PFSK-1 (cell line): Measurements from ENCODE around the gene RASSF4.

Source experiments
- FOXP2 ChIP-seq: optimal IDR thresholded peaks from 2 replicates; pipeline ENCODE3; 2011; ENCODE audit warnings: borderline replicate concordance, control low read depth, inconsistent platforms; ENCODE audit not compliant: insufficient read depth; ENCODE audit errors: extremely low read length, extremely low read depth
- POLR2AphosphoS5 ChIP-seq: IDR thresholded peaks from 2 replicates; pipeline ENCODE4 v1.6.1; 2012; ENCODE audit warnings: low read depth, mild to moderate bottlenecking, control low read depth, low read length, moderate library complexity
- SIN3A ChIP-seq: IDR thresholded peaks from 2 replicates; pipeline ENCODE4 v1.6.1; 2012; ENCODE audit warnings: mild to moderate bottlenecking, low read length, moderate library complexity, borderline replicate concordance; ENCODE audit not compliant: insufficient read depth
- TAF1 ChIP-seq: IDR thresholded peaks from 2 replicates; pipeline ENCODE4 v1.6.1; 2012; ENCODE audit warnings: low read length, control low read depth, borderline replicate concordance; ENCODE audit not compliant: insufficient read depth
- TF ChIP-seq, protein P1 (sequence below), 2 experiments: IDR thresholded peaks; 2 replicates each; pipeline versions ENCODE4 v1.6.1 to v1.8.0; 2011 to 2012; ENCODE audit warnings: low read depth in 2 of 2, low read length in 2 of 2, control low read depth in 1 of 2, inconsistent platforms in 1 of 2, mild to moderate bottlenecking in 1 of 2, moderate library complexity in 1 of 2; ENCODE audit not compliant: insufficient read depth in 1 of 2

RASSF4 gene

DNA sequence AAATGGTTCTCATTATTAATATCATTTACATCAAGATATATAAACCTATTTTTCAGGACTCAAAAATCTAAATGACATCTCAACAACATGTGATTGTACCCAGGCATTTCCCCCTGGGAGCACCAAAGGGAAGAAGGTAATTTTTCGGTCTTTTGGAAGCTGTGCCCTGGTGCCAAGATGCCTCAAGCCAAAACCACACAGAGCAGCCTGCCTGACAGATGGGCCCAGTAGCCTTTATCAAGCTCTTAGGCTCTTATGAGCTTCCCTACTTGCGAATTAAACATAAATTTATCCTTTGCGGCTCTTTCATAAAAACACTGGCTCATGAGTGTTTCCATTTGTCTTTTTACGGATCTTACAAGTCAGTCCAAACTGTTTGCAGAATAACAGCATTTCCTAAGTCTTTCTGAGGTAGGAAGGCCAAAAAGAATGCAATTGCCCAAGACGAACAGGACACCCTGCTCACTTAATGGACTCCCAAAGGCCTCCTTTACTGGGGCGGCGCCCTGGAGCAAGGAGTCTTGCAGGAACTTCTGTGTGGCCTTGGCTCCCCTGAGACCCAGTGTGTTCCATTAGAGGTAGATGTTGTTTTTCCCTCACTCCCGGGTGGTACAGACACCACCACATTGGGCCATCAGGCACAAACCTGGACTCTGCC lies 4.1 kb upstream of the RASSF4 start:
- TF ChIP-seq, protein P1, sequence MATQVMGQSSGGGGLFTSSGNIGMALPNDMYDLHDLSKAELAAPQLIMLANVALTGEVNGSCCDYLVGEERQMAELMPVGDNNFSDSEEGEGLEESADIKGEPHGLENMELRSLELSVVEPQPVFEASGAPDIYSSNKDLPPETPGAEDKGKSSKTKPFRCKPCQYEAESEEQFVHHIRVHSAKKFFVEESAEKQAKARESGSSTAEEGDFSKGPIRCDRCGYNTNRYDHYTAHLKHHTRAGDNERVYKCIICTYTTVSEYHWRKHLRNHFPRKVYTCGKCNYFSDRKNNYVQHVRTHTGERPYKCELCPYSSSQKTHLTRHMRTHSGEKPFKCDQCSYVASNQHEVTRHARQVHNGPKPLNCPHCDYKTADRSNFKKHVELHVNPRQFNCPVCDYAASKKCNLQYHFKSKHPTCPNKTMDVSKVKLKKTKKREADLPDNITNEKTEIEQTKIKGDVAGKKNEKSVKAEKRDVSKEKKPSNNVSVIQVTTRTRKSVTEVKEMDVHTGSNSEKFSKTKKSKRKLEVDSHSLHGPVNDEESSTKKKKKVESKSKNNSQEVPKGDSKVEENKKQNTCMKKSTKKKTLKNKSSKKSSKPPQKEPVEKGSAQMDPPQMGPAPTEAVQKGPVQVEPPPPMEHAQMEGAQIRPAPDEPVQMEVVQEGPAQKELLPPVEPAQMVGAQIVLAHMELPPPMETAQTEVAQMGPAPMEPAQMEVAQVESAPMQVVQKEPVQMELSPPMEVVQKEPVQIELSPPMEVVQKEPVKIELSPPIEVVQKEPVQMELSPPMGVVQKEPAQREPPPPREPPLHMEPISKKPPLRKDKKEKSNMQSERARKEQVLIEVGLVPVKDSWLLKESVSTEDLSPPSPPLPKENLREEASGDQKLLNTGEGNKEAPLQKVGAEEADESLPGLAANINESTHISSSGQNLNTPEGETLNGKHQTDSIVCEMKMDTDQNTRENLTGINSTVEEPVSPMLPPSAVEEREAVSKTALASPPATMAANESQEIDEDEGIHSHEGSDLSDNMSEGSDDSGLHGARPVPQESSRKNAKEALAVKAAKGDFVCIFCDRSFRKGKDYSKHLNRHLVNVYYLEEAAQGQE (IDR thresholded peaks at IDR 0.05; ENCODE audit: insufficient read depth in 1 of 2, low read depth in 2 of 2, low read length in 2 of 2): no peak
- TF ChIP-seq SIN3A (no peak), TAF1 (no peak), POLR2AphosphoS5 (no peak), FOXP2 (no peak)

DNA sequence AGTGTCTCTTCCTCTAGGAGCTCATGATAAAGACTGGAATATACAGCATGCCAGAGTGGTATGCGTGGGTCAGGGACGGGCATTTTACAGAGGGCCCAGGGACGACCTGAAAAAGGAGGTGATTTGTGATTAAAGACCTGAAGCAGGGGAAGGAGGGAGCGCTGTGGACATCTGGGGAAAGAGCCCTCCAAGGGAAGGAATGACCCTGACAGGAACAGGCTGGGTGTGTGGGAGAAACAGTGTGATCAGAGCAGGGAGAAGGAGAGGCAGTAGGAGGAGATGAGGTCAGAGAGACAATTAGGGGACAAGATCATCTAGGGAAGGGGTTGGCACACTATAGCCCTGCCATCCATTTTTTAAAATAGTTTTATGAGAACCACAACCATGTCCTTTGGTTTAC lies 3.4 kb upstream of the RASSF4 start:
- TF ChIP-seq, protein P1 (IDR thresholded peaks at IDR 0.05; ENCODE audit: insufficient read depth in 1 of 2, low read depth in 2 of 2, low read length in 2 of 2): no peak
- TF ChIP-seq TAF1: no peak
- TF ChIP-seq SIN3A: no peak
- TF ChIP-seq FOXP2: no peak

DNA sequence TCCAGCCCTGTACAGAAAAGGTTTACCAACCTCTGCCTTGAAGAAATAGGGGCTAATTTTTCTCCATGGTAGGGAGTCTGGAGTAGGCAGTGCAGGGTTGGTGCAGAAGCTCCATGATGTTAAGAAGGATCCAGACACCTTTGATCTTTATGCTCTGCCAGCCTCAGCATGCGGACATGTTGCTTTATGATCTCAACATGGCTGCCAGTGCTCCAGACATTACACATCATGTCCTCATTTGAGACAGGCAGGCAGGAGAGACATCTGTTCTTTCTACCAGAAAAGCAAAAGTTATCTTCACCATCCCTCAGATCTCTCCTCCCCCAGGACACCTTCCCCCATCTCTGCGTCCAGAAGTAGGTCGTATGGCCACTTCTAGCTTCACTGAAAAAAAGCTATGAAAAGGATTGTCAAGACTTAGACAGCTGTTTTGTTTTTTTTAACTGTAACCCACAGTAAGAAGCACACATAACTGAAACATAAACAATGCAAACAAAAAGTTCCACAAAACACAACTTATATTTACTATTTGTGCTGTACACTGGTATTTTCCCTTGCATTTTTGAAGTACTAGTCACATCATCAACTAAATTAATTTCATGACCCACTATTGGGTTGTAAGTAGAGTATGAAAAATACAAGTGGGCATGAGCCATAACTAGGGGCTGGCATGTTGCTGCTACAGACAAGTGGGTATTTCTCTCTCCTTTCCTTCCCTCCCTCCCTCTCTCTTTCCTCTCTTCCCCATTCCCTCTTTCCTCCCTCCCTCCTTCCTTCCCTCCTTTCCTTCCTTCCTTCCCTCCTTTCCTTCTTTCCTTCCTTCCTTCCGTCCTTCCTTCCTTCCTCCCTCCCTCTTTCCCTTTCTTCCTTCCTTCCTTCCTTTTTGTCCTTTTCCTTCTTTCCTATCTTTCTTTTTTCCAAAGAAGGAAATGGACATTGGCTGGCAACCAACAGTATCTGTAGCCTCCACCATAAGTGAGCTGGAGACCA lies 2.6 kb upstream of the RASSF4 start:
- TF ChIP-seq POLR2AphosphoS5 (no peak), TAF1 (no peak), FOXP2 (no peak), SIN3A (no peak)
- TF ChIP-seq, protein P1 (IDR thresholded peaks at IDR 0.05; ENCODE audit: insufficient read depth in 1 of 2, low read depth in 2 of 2, low read length in 2 of 2): no peak

DNA sequence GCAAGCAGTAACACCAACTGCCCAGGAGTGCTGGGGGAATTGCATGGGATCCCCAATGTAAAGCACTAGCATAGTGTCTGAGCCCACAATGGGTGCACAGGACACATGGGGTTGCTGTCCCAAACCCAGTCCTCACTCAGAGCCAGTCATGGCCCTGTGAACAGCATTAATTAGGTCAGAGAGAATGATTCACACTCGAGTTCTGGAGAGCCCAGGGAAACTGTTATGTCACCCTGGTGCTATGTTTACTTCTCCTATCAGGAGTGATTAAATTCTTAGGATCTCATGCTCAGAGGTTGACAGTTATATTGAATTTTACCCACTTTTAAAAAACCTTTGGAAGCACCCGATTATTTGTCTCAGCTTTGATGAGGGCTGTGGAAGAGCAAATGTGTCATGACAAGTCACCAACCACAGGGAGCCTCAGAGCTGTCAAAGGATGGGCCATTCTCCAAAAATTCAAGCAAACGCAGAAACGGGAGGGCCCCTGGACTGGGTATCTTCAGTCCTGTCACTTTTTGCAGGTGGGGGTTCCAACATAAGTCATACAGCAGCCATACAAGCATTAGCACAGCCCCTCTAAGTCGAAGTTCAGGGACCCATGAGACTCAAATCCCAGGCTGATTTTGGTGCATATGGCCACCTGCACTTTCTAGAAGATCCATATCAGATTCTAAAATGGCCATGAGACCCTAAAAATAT lies 1.3 kb upstream of the RASSF4 start:
- TF ChIP-seq SIN3A (no peak), TAF1 (no peak), FOXP2 (no peak), POLR2AphosphoS5 (no peak)
- TF ChIP-seq, protein P1 (IDR thresholded peaks at IDR 0.05; ENCODE audit: insufficient read depth in 1 of 2, low read depth in 2 of 2, low read length in 2 of 2): no peak
